Fibroblast of lung (primary cell): Measurements from ENCODE around the gene ASCC3. TPM values are rescaled to one million over a fixed set of nuclear protein-coding genes. Genes with fewer than 3 reads are reported as not detected.

Experiments
- DNase-seq, 2 donors: peaks; one replicate each; pipeline versions ENCODE4 v3.0.0 to v3.0.0-alpha.2; 2010; ENCODE audit warnings: low read depth in 2 of 2
- H2AFZ ChIP-seq: 2 replicates; pipeline ENCODE4 v1.5.1; 2012; ENCODE audit warnings: low read length, control low read depth, inconsistent platforms
- H3K27ac ChIP-seq: 2 replicates; pipeline ENCODE4 v1.5.1; 2011; ENCODE audit warnings: low read length, control low read depth; ENCODE audit not compliant: insufficient read depth
- H3K27me3 ChIP-seq: 2 replicates; pipeline ENCODE4 v1.5.1; 2011; ENCODE audit warnings: mild to moderate bottlenecking, low read length; ENCODE audit not compliant: control insufficient read depth, insufficient read depth
- H3K36me3 ChIP-seq: 2 replicates; pipeline ENCODE4 v1.5.1; 2011; ENCODE audit warnings: low read length; ENCODE audit not compliant: control insufficient read depth, insufficient read depth
- H3K4me1 ChIP-seq: 2 replicates; pipeline ENCODE4 v1.5.1; 2011; ENCODE audit warnings: low read length; ENCODE audit not compliant: control insufficient read depth, insufficient read depth; ENCODE audit errors: extremely low read depth
- H3K4me2 ChIP-seq: 2 replicates; pipeline ENCODE4 v1.5.1; 2011; ENCODE audit warnings: low read length, control low read depth; ENCODE audit not compliant: insufficient read depth; ENCODE audit errors: extremely low read depth
- H3K4me3 ChIP-seq, 4 experiments: fragments of 200-600 bp in 1 of 4; sonication (generic) in 1 of 4; replicated peaks in 1 of 4; 2 replicates each; pipeline ENCODE4 v1.5.1; 2011 to 2016; ENCODE audit warnings: low read length in 4 of 4, low read depth in 3 of 4, mild to moderate bottlenecking in 3 of 4, control low read depth in 2 of 4, inconsistent platforms in 1 of 4, mixed read lengths in 1 of 4; ENCODE audit not compliant: insufficient read depth in 1 of 4; ENCODE audit errors: control extremely low read depth in 1 of 4
- H3K79me2 ChIP-seq: 2 replicates; pipeline ENCODE4 v1.5.1; 2012; ENCODE audit warnings: mild to moderate bottlenecking, low read length, inconsistent platforms; ENCODE audit not compliant: control insufficient read depth, insufficient read depth
- H3K9ac ChIP-seq: 2 replicates; pipeline ENCODE4 v1.5.1; 2011; ENCODE audit warnings: mild to moderate bottlenecking, low read length, control low read depth; ENCODE audit not compliant: insufficient read depth
- H3K9me3 ChIP-seq: 2 replicates; pipeline ENCODE4 v1.5.1; 2012; ENCODE audit warnings: low read depth, low read length; ENCODE audit not compliant: control insufficient read depth, insufficient read depth
- H4K20me1 ChIP-seq: 2 replicates; pipeline ENCODE4 v1.5.1; 2011; ENCODE audit warnings: low read length; ENCODE audit not compliant: control insufficient read depth, insufficient read depth; ENCODE audit errors: extremely low read depth
- EZH2 ChIP-seq: IDR thresholded peaks from 2 replicates; pipeline ENCODE4 v1.5.1; 2012; ENCODE audit warnings: low read length, control low read depth, mild to moderate bottlenecking; ENCODE audit errors: missing control alignments
- polyA plus RNA-seq, 2 donors: library from polyadenylated mRNA; depleted of rRNA in 1 of 2; stranded (reverse) in 1 of 2; unstranded in 1 of 2; fragments of >200 nt; gene quantifications; 2 replicates each; pipeline ENCODE4 v1.2.1, GENCODE V29; 2011 to 2012; ENCODE audit warnings: missing spikeins in 1 of 2
- total RNA-seq: library from RNA; depleted of rRNA; stranded (reverse); fragments of >200 nt; gene quantifications from 2 replicates; pipeline ENCODE4 v1.2.1, GENCODE V29; 2014
- TF ChIP-seq, protein P1 (sequence below), 2 donors: IDR thresholded peaks in 1 of 2; conservative IDR thresholded peaks in 1 of 2; 1 replicate in 1 of 2; 2 replicates in 1 of 2; pipeline ENCODE4 v1.5.1; 2011 to 2012; ENCODE audit warnings: low read length in 2 of 2, control low read depth in 1 of 2, inconsistent platforms in 1 of 2, low read depth in 1 of 2, mild to moderate bottlenecking in 1 of 2

ASCC3 gene
- total and polyA plus RNA-seq, 2 donors (not counting 1 experiment from before 2014, with no cell fraction given) = 36.2 to 75.3 TPM

- H3K27me3 ChIP-seq = no peaks in the 10 kb centered on the region
- no peak for TF ChIP-seq EZH2
- TF ChIP-seq, protein P1, sequence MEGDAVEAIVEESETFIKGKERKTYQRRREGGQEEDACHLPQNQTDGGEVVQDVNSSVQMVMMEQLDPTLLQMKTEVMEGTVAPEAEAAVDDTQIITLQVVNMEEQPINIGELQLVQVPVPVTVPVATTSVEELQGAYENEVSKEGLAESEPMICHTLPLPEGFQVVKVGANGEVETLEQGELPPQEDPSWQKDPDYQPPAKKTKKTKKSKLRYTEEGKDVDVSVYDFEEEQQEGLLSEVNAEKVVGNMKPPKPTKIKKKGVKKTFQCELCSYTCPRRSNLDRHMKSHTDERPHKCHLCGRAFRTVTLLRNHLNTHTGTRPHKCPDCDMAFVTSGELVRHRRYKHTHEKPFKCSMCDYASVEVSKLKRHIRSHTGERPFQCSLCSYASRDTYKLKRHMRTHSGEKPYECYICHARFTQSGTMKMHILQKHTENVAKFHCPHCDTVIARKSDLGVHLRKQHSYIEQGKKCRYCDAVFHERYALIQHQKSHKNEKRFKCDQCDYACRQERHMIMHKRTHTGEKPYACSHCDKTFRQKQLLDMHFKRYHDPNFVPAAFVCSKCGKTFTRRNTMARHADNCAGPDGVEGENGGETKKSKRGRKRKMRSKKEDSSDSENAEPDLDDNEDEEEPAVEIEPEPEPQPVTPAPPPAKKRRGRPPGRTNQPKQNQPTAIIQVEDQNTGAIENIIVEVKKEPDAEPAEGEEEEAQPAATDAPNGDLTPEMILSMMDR (conservative IDR thresholded peaks at IDR 0.05 in 1 of 2, IDR thresholded peaks at IDR 0.05 in 1 of 2; ENCODE audit: low read depth in 1 of 2, low read length in 2 of 2) = no peak
- no peak overlapping the region for H3K4me3 ChIP-seq
- no peaks in the 10 kb centered on the region for H3K4me1 ChIP-seq
- no peak overlapping the region for H3K4me2 ChIP-seq
- H3K9me3 ChIP-seq = no peaks in the 10 kb centered on the region
- H2AFZ ChIP-seq = no peak overlapping the region
- H3K79me2 ChIP-seq = no peaks in the 10 kb centered on the region
- H3K9ac ChIP-seq = no peak overlapping the region
- H4K20me1 ChIP-seq = no peaks in the 10 kb centered on the region
- H3K27ac ChIP-seq = no peak overlapping the region
- DNase-seq = no peak
- H3K36me3 ChIP-seq = no peaks in the 10 kb centered on the region
These were observed 19.1 kb downstream of the ASCC3 start for GRCh38 chr6:100862063-100862462.

DNA sequence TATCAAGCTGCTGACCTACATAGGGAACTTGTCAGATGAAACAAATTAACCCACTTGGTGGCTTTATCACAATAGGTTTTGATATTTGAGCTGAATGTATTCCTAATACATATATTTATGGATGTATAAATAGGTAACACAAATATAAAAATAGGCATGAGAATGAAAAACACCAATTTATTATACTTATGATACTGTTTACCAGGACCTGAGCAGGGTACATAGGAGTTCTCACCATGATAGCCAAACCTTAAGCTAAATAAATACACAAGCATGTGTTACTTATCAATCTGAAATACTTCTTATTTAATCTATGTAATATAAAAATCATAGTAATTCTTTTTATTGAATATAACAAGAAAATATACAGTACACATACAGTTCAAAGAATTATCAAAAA, 25.0 kb downstream of the ASCC3 start:
- no peaks in the 10 kb centered on the region for H3K27me3 ChIP-seq
- no peak overlapping the region for H3K4me3 ChIP-seq
- H3K9ac ChIP-seq = no peak overlapping the region
- no peak overlapping the region for H2AFZ ChIP-seq
- H3K27ac ChIP-seq = no peak overlapping the region
- no peaks in the 10 kb centered on the region for H4K20me1 ChIP-seq
- no peak for DNase-seq
- H3K4me1 ChIP-seq = no peaks in the 10 kb centered on the region
- no peak for TF ChIP-seq EZH2
- TF ChIP-seq, protein P1 (conservative IDR thresholded peaks at IDR 0.05 in 1 of 2, IDR thresholded peaks at IDR 0.05 in 1 of 2; ENCODE audit: low read depth in 1 of 2, low read length in 2 of 2) = no peak
- H3K4me2 ChIP-seq = no peak overlapping the region
- H3K9me3 ChIP-seq = no peaks in the 10 kb centered on the region
- H3K79me2 ChIP-seq = no peaks in the 10 kb centered on the region
- H3K36me3 ChIP-seq = peaks cover 2% of the 10 kb centered on the region

DNA sequence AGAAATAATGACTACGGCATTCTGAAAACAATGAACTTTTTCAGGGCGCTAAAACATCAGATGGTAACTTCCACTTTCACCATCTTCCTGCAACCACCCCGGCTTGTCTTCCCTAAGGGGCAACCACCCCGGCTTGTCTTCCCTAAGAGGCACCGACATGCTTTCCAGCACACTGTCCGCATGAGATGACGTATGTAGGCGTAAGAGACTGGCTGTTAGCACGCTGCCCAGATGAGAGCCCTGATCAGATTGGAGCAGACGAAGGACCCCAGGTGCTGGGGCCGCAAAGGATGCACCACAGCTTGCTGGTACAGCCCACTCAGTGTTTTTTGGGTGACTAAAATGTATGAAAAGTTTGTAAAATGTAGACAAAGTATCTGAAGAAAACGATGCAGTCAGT, 29.3 kb downstream of the ASCC3 start:
- no peak for DNase-seq
- Histone ChIP-seq H3K4me3 (no peak overlapping the region), H4K20me1 (no peaks in the 10 kb centered on the region), H3K79me2 (no peaks in the 10 kb centered on the region), H2AFZ (no peak overlapping the region), H3K27me3 (no peaks in the 10 kb centered on the region), H3K4me2 (no peak overlapping the region), H3K9me3 (no peaks in the 10 kb centered on the region), H3K9ac (no peak overlapping the region), H3K36me3 (peaks cover 2% of the 10 kb centered on the region), H3K27ac (no peak overlapping the region), H3K4me1 (no peaks in the 10 kb centered on the region)
- no peak for TF ChIP-seq EZH2
- TF ChIP-seq, protein P1 (conservative IDR thresholded peaks at IDR 0.05 in 1 of 2, IDR thresholded peaks at IDR 0.05 in 1 of 2; ENCODE audit: low read depth in 1 of 2, low read length in 2 of 2) = no peak
